ENCODE measurements around the gene GLB1L2.

GLB1L2 gene

GRCh38 chr11:134401825-134402809, 70.3 kb downstream of the GLB1L2 start:
- H3K4me3 ChIP-seq (ENCODE audit: low read depth, low read length) = no peak overlapping the region

- no peak overlapping the region for H3K4me3 ChIP-seq (ENCODE audit: low read depth, low read length)
These were observed 71.1 kb downstream of the GLB1L2 start for GRCh38 chr11:134402910-134403309.

- H3K4me3 ChIP-seq (ENCODE audit: low read depth, low read length) = no peak overlapping the region
These were observed 73.0 kb downstream of the GLB1L2 start for GRCh38 chr11:134404575-134405341.

GRCh38 chr11:134405436-134405835, 73.6 kb downstream of the GLB1L2 start:
- no peak overlapping the region for H3K4me3 ChIP-seq (ENCODE audit: low read depth, low read length)

GRCh38 chr11:134405841-134406240, 74.1 kb downstream of the GLB1L2 start:
- no peak overlapping the region for H3K4me3 ChIP-seq (ENCODE audit: low read depth, low read length)

- no peak overlapping the region for H3K4me3 ChIP-seq (ENCODE audit: low read depth, low read length)
These were observed 74.7 kb downstream of the GLB1L2 start for GRCh38 chr11:134406264-134407185.

- H3K4me3 ChIP-seq (ENCODE audit: low read depth, low read length) = no peak overlapping the region
These were observed 75.6 kb downstream of the GLB1L2 start for GRCh38 chr11:134407321-134407828.

GRCh38 chr11:134407923-134408322, 76.1 kb downstream of the GLB1L2 start:
- H3K4me3 ChIP-seq (ENCODE audit: low read depth, low read length) = no peak overlapping the region

- no peak overlapping the region for H3K4me3 ChIP-seq (ENCODE audit: low read depth, low read length)
These were observed 78.0 kb downstream of the GLB1L2 start for GRCh38 chr11:134409552-134410429.

GRCh38 chr11:134410766-134411165, 79.0 kb downstream of the GLB1L2 start:
- H3K4me3 ChIP-seq (ENCODE audit: low read depth, low read length) = peak overlapping the region; percentile 76

GRCh38 chr11:134412203-134413042, 80.6 kb downstream of the GLB1L2 start, which contains the start of gene B3GAT1:
B3GAT1 (minus strand) TSS chr11:134412242; CDS start chr11:134387659, 24,583 bp downstream.
- H3K4me3 ChIP-seq (ENCODE audit: low read depth, low read length) = peak within 1 kb of the TSS; percentile 76

- peak overlapping the region; percentile 54 for H3K4me3 ChIP-seq (ENCODE audit: low read depth, low read length)
These were observed 81.4 kb downstream of the GLB1L2 start for GRCh38 chr11:134413043-134413825.

- no peak overlapping the region for H3K4me3 ChIP-seq (ENCODE audit: low read depth, low read length)
These were observed 82.3 kb downstream of the GLB1L2 start for GRCh38 chr11:134413826-134414731.

GRCh38 chr11:134414766-134415765, 83.3 kb downstream of the GLB1L2 start:
- H3K4me3 ChIP-seq (ENCODE audit: low read depth, low read length) = no peak overlapping the region

- H3K4me3 ChIP-seq (ENCODE audit: low read depth, low read length) = no peak overlapping the region
These were observed 84.9 kb downstream of the GLB1L2 start for GRCh38 chr11:134416726-134417125.

All from iPS-11a (cell line).